ENCODE measurements around the gene NRBP1. TPM values are rescaled to one million over a fixed set of nuclear protein-coding genes. Genes with fewer than 3 reads are reported as not detected.

NRBP1 gene
- total RNA-seq, 6 experiments from 2014 or later, result 37.7 to 49.4 (median 41.5) TPM

- TF ChIP-seq POLR2A (IDR thresholded peaks at IDR 0.05), result no peak
- TF ChIP-seq CTCF (IDR thresholded peaks at IDR 0.05), result no peak
- no peaks in the 10 kb centered on the region for H3K9me3 ChIP-seq
- ATAC-seq (no peak), DNase-seq (no peak)
- peaks cover 0 to 18% (median 0%) of the 10 kb centered on the region in 4 donors for H3K36me3 ChIP-seq
- H3K4me3 ChIP-seq, result no peak overlapping the region
- 86% methylated on average over 1 of the region's 1 CpG for WGBS (ENCODE audit: insufficient coverage, low coverage, low lambda C conversion rate, missing lambda C conversion rate)
- no peaks in the 10 kb centered on the region for H3K4me1 ChIP-seq
- intact Hi-C loops (cut with DNase I), result no loop called here
- no peak overlapping the region for H3K27ac ChIP-seq
- no peaks in the 10 kb centered on the region for H3K27me3 ChIP-seq
These were observed 22.7 kb downstream of the NRBP1 start for GRCh38 chr2:27451095-27451494.

GRCh38 chr2:27453968-27454367 lies 25.5 kb downstream of the NRBP1 start:
- WGBS (ENCODE audit: insufficient coverage, low coverage, low lambda C conversion rate, missing lambda C conversion rate), result 97% methylated on average over 6 of the region's 7 CpGs
- peaks cover 0 to 17% (median 0%) of the 10 kb centered on the region in 4 donors for H3K36me3 ChIP-seq
- ATAC-seq, result no peak

GRCh38 chr2:27461118-27461517 lies 32.7 kb downstream of the NRBP1 start:
- Histone ChIP-seq H3K36me3 (no peaks in the 10 kb centered on the region), H3K9me3 (no peaks in the 10 kb centered on the region), H3K4me1 (no peaks in the 10 kb centered on the region), H3K27ac (no peak overlapping the region), H3K4me3 (no peak overlapping the region), H3K27me3 (no peaks in the 10 kb centered on the region)
- 77% methylated on average over 2 of the region's 8 CpGs for WGBS (ENCODE audit: insufficient coverage, low coverage, low lambda C conversion rate, missing lambda C conversion rate)
- TF ChIP-seq POLR2A (IDR thresholded peaks at IDR 0.05), result no peak
- TF ChIP-seq CTCF (IDR thresholded peaks at IDR 0.05), result no peak
- peak; percentile 43 to 84 (median 64) for ATAC-seq
- peak; percentile 51 to 79 (median 71) for DNase-seq
- intact Hi-C loops (cut with DNase I), result no loop called here

More at GRCh38 chr2:27453968-27454367, 25.5 kb downstream of the NRBP1 start:
- Histone ChIP-seq H3K4me3 (no peak overlapping the region), H3K27me3 (no peaks in the 10 kb centered on the region), H3K9me3 (no peaks in the 10 kb centered on the region), H3K4me1 (no peaks in the 10 kb centered on the region), H3K27ac (no peak overlapping the region)
- DNase-seq, result no peak
- TF ChIP-seq POLR2A (IDR thresholded peaks at IDR 0.05) (no peak), CTCF (IDR thresholded peaks at IDR 0.05) (no peak)
- intact Hi-C loops (cut with DNase I), result no loop called here

- 91% methylated on average over 6 of the region's 7 CpGs for WGBS (ENCODE audit: insufficient coverage, low coverage, low lambda C conversion rate, missing lambda C conversion rate)
- TF ChIP-seq POLR2A (IDR thresholded peaks at IDR 0.05) (no peak), CTCF (IDR thresholded peaks at IDR 0.05) (no peak)
- Histone ChIP-seq H3K27ac (no peak overlapping the region), H3K36me3 (no peaks in the 10 kb centered on the region), H3K4me1 (no peaks in the 10 kb centered on the region), H3K27me3 (no peaks in the 10 kb centered on the region), H3K9me3 (no peaks in the 10 kb centered on the region), H3K4me3 (no peak overlapping the region)
- intact Hi-C loops (cut with DNase I), result no loop called here
- DNase-seq, result no peak
- no peak for ATAC-seq
These were observed 36.0 kb downstream of the NRBP1 start for GRCh38 chr2:27464443-27464842.

GRCh38 chr2:27471961-27472360 lies 43.5 kb downstream of the NRBP1 start:
- no peak overlapping the region for H3K27ac ChIP-seq
- no peak for DNase-seq
- peaks cover 0 to 16% (median 0%) of the 10 kb centered on the region in 4 donors for H3K36me3 ChIP-seq
- 88% methylated on average over 5 of the region's 5 CpGs for WGBS (ENCODE audit: insufficient coverage, low coverage, low lambda C conversion rate, missing lambda C conversion rate)
- TF ChIP-seq POLR2A (IDR thresholded peaks at IDR 0.05) (no peak), CTCF (IDR thresholded peaks at IDR 0.05) (no peak)
- H3K4me3 ChIP-seq, result no peak overlapping the region
- intact Hi-C loops (cut with DNase I), result no loop called here
- no peaks in the 10 kb centered on the region for H3K4me1 ChIP-seq
- ATAC-seq, result no peak
- H3K27me3 ChIP-seq, result no peaks in the 10 kb centered on the region
- H3K9me3 ChIP-seq, result no peaks in the 10 kb centered on the region
